Neural crest cell (in vitro differentiated cells): ENCODE results near the gene COL23A1. TPM values are rescaled to one million over a fixed set of nuclear protein-coding genes. Genes with fewer than 3 reads are reported as not detected.

ENCODE experiments used
- DNase-seq: peaks from one replicate; pipeline ENCODE4 v3.0.0; 2021; ENCODE audit warnings: low read depth, mixed read lengths, low spot score
- H3K27ac Mint-ChIP-seq: one replicate; pipeline ENCODE4 v1.8.0; 2021; ENCODE audit warnings: mild to moderate bottlenecking, mixed read lengths; ENCODE audit not compliant: unreplicated experiment
- H3K27me3 Mint-ChIP-seq: 2 replicates; pipeline ENCODE4 v1.8.0; 2021; ENCODE audit warnings: low read depth, mild to moderate bottlenecking, mixed read lengths
- H3K36me3 Mint-ChIP-seq: 2 replicates; pipeline ENCODE4 v1.8.0; 2021; ENCODE audit warnings: low read depth, mild to moderate bottlenecking, mixed read lengths
- H3K4me1 Mint-ChIP-seq: 2 replicates; pipeline ENCODE4 v1.8.0; 2021; ENCODE audit warnings: mixed read lengths
- H3K4me3 Mint-ChIP-seq: one replicate; pipeline ENCODE4 v1.8.0; 2021; ENCODE audit warnings: mild to moderate bottlenecking, mixed read lengths
- H3K9me3 Mint-ChIP-seq: 2 replicates; pipeline ENCODE4 v1.8.0; 2021; ENCODE audit warnings: mixed read lengths
- total RNA-seq: library from RNA; stranded (reverse); gene quantifications from 2 replicates; pipeline ENCODE4 v1.2.1, GENCODE V29; 2021
- TF ChIP-seq, protein P1 (sequence below): fragments of 200-600 bp; sonication (generic); conservative IDR thresholded peaks from 2 replicates; pipeline ENCODE4 v1.5.0; 2021; ENCODE audit warnings: antibody characterized with exemption, mild to moderate bottlenecking

Gene COL23A1
- total RNA-seq, 1 donor from 2014 or later: 33.7 TPM

DNA sequence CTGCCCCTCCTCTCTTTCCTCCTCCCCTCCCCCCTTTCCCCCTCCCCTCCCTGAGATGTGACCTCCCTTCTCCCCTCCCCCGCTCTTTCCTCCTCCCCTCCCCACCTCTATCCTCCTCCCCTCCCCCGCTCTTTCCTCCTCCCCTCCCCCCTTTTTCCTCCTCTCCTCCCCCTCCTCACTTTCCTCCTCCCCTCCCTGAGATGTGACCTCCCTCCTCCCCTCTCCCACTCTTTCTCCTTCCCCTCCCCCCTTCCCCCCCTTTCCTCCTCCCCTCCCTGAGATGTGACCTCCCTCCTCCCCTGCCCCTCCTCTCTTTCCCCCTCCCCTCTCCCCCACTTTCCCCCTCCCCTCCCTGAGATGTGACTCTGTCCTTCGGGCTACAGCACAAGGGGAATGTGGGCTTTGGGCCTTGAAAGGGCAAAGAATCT, 169.8 kb downstream of the COL23A1 start:
- Mint-ChIP-seq H3K4me1 (peaks cover 75% of the 10 kb centered on the region), H3K36me3 (no peaks in the 10 kb centered on the region), H3K27me3 (no peaks in the 10 kb centered on the region), H3K4me3 (peak overlapping the region; percentile 31), H3K27ac (no peak overlapping the region), H3K9me3 (no peaks in the 10 kb centered on the region)
- no peak for DNase-seq
- TF ChIP-seq, protein P1, sequence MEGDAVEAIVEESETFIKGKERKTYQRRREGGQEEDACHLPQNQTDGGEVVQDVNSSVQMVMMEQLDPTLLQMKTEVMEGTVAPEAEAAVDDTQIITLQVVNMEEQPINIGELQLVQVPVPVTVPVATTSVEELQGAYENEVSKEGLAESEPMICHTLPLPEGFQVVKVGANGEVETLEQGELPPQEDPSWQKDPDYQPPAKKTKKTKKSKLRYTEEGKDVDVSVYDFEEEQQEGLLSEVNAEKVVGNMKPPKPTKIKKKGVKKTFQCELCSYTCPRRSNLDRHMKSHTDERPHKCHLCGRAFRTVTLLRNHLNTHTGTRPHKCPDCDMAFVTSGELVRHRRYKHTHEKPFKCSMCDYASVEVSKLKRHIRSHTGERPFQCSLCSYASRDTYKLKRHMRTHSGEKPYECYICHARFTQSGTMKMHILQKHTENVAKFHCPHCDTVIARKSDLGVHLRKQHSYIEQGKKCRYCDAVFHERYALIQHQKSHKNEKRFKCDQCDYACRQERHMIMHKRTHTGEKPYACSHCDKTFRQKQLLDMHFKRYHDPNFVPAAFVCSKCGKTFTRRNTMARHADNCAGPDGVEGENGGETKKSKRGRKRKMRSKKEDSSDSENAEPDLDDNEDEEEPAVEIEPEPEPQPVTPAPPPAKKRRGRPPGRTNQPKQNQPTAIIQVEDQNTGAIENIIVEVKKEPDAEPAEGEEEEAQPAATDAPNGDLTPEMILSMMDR: no peak

DNA sequence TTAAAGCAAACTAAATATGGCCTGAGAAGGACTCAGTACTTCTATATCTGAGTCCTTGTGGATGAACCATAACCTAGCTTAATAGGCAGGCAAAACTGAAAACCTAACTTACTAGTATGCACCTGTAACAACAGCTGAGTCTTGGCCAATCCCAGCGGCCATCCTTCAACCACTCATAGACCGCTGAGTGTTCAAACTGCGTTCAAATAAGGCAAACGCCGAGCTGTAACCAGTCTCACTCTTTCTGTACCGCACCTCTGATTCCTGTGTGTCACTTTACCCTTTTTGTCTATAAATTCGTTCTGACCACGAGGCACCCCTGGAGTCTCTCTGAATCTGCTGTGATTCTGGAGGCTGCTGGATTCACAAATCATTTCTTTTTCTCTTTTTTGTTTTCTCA, 170.5 kb downstream of the COL23A1 start:
- no peak for DNase-seq
- TF ChIP-seq, protein P1: no peak
- no peak overlapping the region for H3K4me3 Mint-ChIP-seq
- H3K9me3 Mint-ChIP-seq: no peaks in the 10 kb centered on the region
- H3K4me1 Mint-ChIP-seq: peaks cover 72% of the 10 kb centered on the region
- H3K36me3 Mint-ChIP-seq: no peaks in the 10 kb centered on the region
- no peaks in the 10 kb centered on the region for H3K27me3 Mint-ChIP-seq
- H3K27ac Mint-ChIP-seq: peak overlapping the region; percentile 14

DNA sequence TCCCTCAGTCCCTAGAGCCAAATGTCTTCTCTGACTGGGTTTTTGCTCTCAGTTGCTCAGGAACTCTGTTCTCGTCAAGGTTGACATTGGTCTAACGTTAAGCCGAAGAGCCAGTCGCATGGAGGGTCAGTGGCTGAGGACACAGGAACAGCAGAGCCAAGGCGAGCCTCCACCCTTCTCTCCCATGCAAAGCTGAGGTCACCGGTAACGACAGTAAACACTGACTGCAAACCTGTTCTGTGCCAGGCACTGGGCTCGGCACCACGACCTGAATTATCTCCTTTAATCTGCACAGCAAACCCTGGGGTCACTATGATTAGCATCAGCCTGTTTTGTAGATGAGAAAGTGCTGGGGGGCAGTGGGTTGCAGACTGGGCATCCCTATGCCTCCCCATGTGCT, 171.0 kb downstream of the COL23A1 start:
- TF ChIP-seq, protein P1: no peak
- Mint-ChIP-seq H3K36me3 (no peaks in the 10 kb centered on the region), H3K4me1 (peaks cover 68% of the 10 kb centered on the region), H3K27me3 (no peaks in the 10 kb centered on the region), H3K27ac (no peak overlapping the region), H3K4me3 (no peak overlapping the region), H3K9me3 (no peaks in the 10 kb centered on the region)
- DNase-seq: no peak

DNA sequence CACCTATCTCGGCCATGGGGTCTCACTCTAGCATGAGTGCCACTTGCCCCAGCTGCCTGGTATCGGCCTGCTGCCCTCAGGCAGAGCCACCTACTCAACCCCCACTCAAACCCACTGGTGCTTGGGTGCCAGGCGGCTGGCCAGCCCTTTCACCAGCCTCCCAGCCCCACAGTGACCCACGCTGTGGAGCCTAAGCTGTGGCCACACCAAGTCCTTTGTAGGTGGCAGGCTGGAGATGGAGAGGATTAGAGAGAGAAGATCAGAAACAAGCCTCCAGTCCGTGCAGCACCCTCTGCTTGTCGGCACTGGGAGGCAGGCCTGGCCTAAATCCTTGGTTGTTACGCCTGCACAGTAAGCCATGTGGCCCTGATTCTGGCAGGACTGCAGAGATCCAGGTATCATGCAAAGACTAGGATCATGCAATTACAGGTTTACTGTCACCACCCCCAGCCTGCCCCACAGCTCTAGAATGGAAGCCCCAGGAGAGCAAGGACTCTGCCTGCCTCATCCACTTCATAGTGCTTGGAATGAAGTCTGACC, 171.7 kb downstream of the COL23A1 start:
- no peak for DNase-seq

DNA sequence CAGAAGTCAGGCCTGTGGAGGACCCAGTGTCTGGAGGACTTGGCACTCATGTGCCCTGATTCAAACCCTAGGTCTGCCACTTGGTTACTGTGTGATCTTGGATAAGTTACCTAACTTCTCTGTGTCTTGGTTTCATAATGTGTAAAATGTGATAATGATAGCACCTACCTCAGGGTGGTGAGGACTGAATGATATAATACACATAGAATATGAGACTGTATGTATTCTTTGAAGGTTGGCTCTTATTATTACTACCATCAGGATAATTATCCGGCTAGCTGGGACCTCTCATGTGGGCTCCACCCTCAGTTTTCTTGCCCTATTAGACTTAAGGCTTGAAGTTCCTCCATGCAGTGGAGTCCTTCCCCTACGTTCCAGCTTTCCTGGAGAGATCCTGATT, 172.2 kb downstream of the COL23A1 start:
- H3K4me1 Mint-ChIP-seq: peaks cover 67% of the 10 kb centered on the region

More for the DNA sequence above, 171.7 kb downstream of the COL23A1 start:
- no peak overlapping the region for H3K4me3 Mint-ChIP-seq
- no peaks in the 10 kb centered on the region for H3K27me3 Mint-ChIP-seq
- H3K4me1 Mint-ChIP-seq: peaks cover 69% of the 10 kb centered on the region
- H3K27ac Mint-ChIP-seq: no peak overlapping the region
- H3K36me3 Mint-ChIP-seq: no peaks in the 10 kb centered on the region
- TF ChIP-seq, protein P1: no peak
- no peaks in the 10 kb centered on the region for H3K9me3 Mint-ChIP-seq

More for the DNA sequence above, 172.2 kb downstream of the COL23A1 start:
- H3K4me3 Mint-ChIP-seq: no peak overlapping the region
- H3K27ac Mint-ChIP-seq: no peak overlapping the region
- no peak for DNase-seq
- no peaks in the 10 kb centered on the region for H3K9me3 Mint-ChIP-seq
- H3K27me3 Mint-ChIP-seq: no peaks in the 10 kb centered on the region
- H3K36me3 Mint-ChIP-seq: no peaks in the 10 kb centered on the region
- TF ChIP-seq, protein P1: no peak
